Measurements from ENCODE around the gene GSN. TPM values are rescaled to one million over a fixed set of nuclear protein-coding genes. Genes with fewer than 3 reads are reported as not detected.

The GSN gene
- total and polyA plus RNA-seq, 2 of the 8 experiments (the other 6 are each of a cell fraction or from before 2014, with no cell fraction given), result 52.3 to 94.5 TPM

DNA sequence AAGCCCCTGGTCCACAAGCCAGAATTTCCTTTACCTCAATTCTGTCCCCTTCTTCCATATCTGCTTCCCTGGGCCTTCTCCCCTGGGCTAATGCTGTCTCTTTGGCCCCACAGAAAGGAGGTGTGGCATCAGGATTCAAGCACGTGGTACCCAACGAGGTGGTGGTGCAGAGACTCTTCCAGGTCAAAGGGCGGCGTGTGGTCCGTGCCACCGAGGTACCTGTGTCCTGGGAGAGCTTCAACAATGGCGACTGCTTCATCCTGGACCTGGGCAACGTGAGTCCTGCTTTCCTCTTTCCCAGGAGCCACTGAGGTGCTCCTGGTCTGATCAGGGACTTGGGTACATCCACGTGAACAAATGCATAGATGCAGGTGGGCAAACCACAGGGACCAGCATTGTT, 42.6 kb downstream of the GSN start:
- ChIA-PET POLR2A (ENCODE audit: partially characterized antibody) (no interaction called here), CTCF (ENCODE audit: partially characterized antibody) (interaction anchor here (1.5 to 6.4 kb wide), 3 partner anchors 9 to 97 kb away, joined by 4 to 37 read pairs (median 27); no protein-coding TSS in a partner anchor)
- Histone ChIP-seq H3K23me2 (ENCODE audit: low read depth, low read length) (no peaks in the 10 kb centered on the region), H3K56ac (replicated peaks; ENCODE audit: insufficient read length, low read depth, low read length) (no peak overlapping the region), H2BK12ac (ENCODE audit: low read depth, low read length) (no peak overlapping the region), H4K91ac (replicated peaks; ENCODE audit: insufficient read length, low read length) (no peak overlapping the region), H3K23ac (ENCODE audit: insufficient read length) (no peak overlapping the region), H3K4me2 (ENCODE audit: insufficient read depth in 1 of 2, low read depth in 2 of 2, low read length in 2 of 2) (no peak overlapping the region), H2BK20ac (ENCODE audit: low read length) (no peak overlapping the region), H3K4me3 (ENCODE audit: extremely low read depth in 1 of 4, insufficient read depth in 2 of 4, low read depth in 3 of 4, low read length in 4 of 4) (no peak overlapping the region), H4K8ac (ENCODE audit: extremely low read depth, insufficient read depth, low read length) (no peak overlapping the region), H3K36me3 (ENCODE audit: control insufficient read depth in 2 of 4, insufficient read depth in 4 of 4, low read length in 3 of 4) (peaks cover 0 to 5% (median 0%) of the 10 kb centered on the region in 4 experiments; a peak in 2 of 8 replicates), H3K4me1 (replicated peaks in 1 of 4; ENCODE audit: control insufficient read depth in 3 of 4, insufficient read depth in 4 of 4, low read length in 3 of 4) (peaks cover 0 to 4% (median 3%) of the 10 kb centered on the region in 4 experiments; a peak in 4 of 7 replicates), H3K79me1 (ENCODE audit: low read depth, low read length) (no peaks in the 10 kb centered on the region), H3K27me3 (replicated peaks in 1 of 4; ENCODE audit: control insufficient read depth in 3 of 4, extremely low read depth in 1 of 4, insufficient read depth in 3 of 4, low read length in 3 of 4) (no peaks in the 10 kb centered on the region), H3K79me2 (ENCODE audit: control insufficient read depth in 1 of 2, insufficient read depth in 2 of 2, low read length in 2 of 2) (no peaks in the 10 kb centered on the region), H3K9me3 (ENCODE audit: insufficient read depth in 2 of 2, low read depth in 1 of 2, low read length in 1 of 2) (no peaks in the 10 kb centered on the region), H2BK5ac (ENCODE audit: low read depth, low read length) (no peak overlapping the region), H2AFZ (ENCODE audit: low read length) (no peak overlapping the region), H2BK120ac (replicated peaks; ENCODE audit: low read depth, low read length) (no peak overlapping the region), H3K18ac (ENCODE audit: extremely low read depth, low read length) (no peak overlapping the region), H4K5ac (ENCODE audit: insufficient read length, low read depth, low read length) (no peak overlapping the region), H2AK5ac (ENCODE audit: low read depth, low read length) (no peak overlapping the region), H2BK15ac (ENCODE audit: low read length) (no peak overlapping the region), H3K4ac (replicated peaks; ENCODE audit: insufficient read length, low read depth, low read length) (no peak overlapping the region), H3K14ac (ENCODE audit: insufficient read length) (no peak overlapping the region), H4K20me1 (replicated peaks in 1 of 2; ENCODE audit: control insufficient read depth in 1 of 2, insufficient read depth in 2 of 2, low read length in 2 of 2) (no peaks in the 10 kb centered on the region), H3K27ac (ENCODE audit: low read depth, low read length) (no peak overlapping the region), H3K9ac (replicated peaks in 1 of 4; ENCODE audit: extremely low read depth in 1 of 4, low read depth in 3 of 4, low read length in 3 of 4) (no peak overlapping the region)
- no peak for DNase-seq (ENCODE audit: low read depth in 1 of 2, low spot score in 2 of 2)
- 98% methylated on average over 9 of the region's 9 CpGs; no CpG with 5 or more reads in 1 of the 2 experiments for WGBS, 2 experiments (ENCODE audit: extremely low coverage in 1 of 2, insufficient coverage in 1 of 2, insufficient read length in 1 of 2, insufficient replicate concordance in 2 of 2, low coverage in 1 of 2, low lambda C conversion rate in 2 of 2, missing lambda C conversion rate in 1 of 2)
- FAIRE-seq, result no peak
- TF ChIP-seq TEAD4 (IDR thresholded peaks at IDR 0.05; ENCODE audit: low read depth, low read length) (no peak), TBP (IDR thresholded peaks at IDR 0.05; ENCODE audit: low read depth, low read length) (no peak), TCF12 (IDR thresholded peaks at IDR 0.05; ENCODE audit: low read depth, low read length) (no peak), RBBP5 (IDR thresholded peaks at IDR 0.05; ENCODE audit: borderline replicate concordance, low read depth, low read length) (no peak), ZNF274 (IDR thresholded peaks at IDR 0.05; ENCODE audit: borderline replicate concordance, extremely low read depth, low read length) (no peak), BCL11A (IDR thresholded peaks at IDR 0.05; ENCODE audit: low read depth in 2 of 2, low read length in 2 of 2) (no peak), CHD2 (IDR thresholded peaks at IDR 0.05; ENCODE audit: low read length) (no peak), SIN3A (conservative IDR thresholded peaks at IDR 0.05 in 1 of 2, IDR thresholded peaks at IDR 0.05 in 1 of 2; ENCODE audit: low read depth in 1 of 2, low read length in 2 of 2) (no peak), MAFK (IDR thresholded peaks at IDR 0.05; ENCODE audit: low read depth, low read length) (no peak), RXRA (IDR thresholded peaks at IDR 0.05; ENCODE audit: insufficient read depth, low read depth, low read length) (no peak)
- TF ChIP-seq, protein P1, sequence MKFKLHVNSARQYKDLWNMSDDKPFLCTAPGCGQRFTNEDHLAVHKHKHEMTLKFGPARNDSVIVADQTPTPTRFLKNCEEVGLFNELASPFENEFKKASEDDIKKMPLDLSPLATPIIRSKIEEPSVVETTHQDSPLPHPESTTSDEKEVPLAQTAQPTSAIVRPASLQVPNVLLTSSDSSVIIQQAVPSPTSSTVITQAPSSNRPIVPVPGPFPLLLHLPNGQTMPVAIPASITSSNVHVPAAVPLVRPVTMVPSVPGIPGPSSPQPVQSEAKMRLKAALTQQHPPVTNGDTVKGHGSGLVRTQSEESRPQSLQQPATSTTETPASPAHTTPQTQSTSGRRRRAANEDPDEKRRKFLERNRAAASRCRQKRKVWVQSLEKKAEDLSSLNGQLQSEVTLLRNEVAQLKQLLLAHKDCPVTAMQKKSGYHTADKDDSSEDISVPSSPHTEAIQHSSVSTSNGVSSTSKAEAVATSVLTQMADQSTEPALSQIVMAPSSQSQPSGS (IDR thresholded peaks at IDR 0.05; ENCODE audit: low read length), result no peak

Measured in H1 (cell line).